ENCODE data around the gene ZSWIM5.
"Not testable (repeated sequence)": the region's sequence is repeated elsewhere in the genome, so short reads cannot be mapped to it uniquely, and the experiment has no call there.

Gene ZSWIM5

DNA sequence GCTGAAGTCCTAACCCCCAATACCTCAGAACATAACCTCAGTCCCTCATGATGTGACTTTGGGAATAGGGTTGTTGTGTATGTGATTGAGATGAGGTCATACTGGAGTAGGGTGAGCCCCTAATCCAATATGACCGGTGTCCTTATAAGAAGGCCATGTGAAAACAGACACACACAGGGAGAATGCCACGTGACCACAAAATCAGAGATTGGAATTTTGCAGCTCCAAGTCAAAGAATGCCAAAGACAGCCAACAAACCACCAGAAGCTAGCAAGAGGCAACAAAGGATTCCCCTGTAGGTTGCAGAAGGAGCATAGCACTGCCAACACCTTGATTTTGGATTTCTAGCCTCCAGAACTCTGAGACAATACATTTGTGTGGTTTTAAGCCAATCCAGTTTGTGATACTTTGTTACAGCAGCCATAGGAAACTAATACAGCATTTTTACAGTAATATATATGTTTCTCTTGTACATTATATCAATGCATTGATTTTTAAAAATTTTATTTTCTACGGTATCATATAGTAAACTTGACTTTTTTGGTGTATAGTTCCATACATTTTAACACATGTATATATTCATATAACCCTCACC is 5.4 kb downstream of the ZSWIM5 start:
- DNase-seq, result no peak

GRCh38 chr1:45200435-45200834 is 6.0 kb downstream of the ZSWIM5 start:
- no peak for DNase-seq

DNA sequence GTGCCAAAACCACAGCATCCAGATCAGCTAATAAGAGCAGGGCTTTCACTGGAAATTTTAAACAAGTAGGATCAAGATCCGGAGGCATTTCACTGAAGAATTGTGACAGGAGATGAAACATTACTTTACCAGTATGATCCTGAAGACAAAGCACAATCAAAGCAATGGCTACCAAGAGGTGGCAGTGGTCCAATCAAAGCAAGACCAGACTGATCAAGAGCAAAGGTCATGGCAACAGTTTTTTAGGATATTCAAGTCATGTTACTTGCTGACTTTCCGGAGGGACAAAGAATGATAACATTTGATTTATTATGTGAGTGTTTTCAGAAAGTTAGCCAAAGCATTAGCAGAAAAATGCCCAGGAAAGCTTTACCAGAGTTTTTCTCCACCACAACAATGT is 8.2 kb downstream of the ZSWIM5 start:
- no peak for DNase-seq

- no peak for DNase-seq
Measured at GRCh38 chr1:45196863-45197262, 9.5 kb downstream of the ZSWIM5 start.

- no peak for DNase-seq
Measured at GRCh38 chr1:45191418-45191783, 15.0 kb downstream of the ZSWIM5 start.

DNA sequence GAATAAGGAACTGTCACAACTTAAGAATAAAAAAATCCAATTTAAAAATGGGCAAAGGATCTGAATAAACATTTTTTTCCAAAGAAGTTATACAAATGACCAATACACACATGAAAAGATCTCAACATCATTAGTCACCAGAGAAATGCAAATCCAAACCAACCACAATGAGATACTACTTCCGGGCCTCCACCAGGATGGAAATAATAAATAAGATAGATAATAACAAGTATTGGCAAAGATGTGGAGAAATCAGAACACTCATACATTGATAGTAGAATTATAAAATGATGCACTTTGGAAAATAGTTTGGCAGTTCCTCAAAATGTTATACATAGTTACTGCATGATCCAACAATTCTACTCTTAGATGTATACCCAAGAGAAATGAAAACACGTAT is 18.7 kb downstream of the ZSWIM5 start:
- no peak for DNase-seq

GRCh38 chr1:45179918-45180519 is 26.4 kb downstream of the ZSWIM5 start:
- DNase-seq, result not testable (repeated sequence)

- DNase-seq, result no peak
Measured at GRCh38 chr1:45177452-45177851, 29.0 kb downstream of the ZSWIM5 start.

DNA sequence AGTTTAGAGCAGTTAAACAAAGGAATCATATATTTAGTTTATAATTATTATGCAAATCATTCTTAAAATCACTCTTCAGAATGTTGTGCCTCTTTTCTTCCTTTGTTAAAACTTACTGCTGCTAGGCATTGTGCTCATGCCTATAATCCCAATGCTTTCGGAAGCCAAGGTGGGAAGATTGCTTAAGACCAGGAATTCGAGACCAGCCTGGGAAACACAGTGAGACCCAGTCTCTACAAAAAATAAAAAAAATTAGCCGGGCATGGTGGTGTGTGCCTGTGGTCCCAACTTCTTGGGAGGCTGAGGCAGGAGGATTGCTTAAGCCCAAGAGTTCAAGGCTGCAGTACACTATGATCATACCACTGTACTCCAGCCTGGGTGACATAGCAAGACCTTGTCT is 33.6 kb downstream of the ZSWIM5 start:
- no peak for DNase-seq

- DNase-seq, result no peak
Measured at GRCh38 chr1:45172005-45172404, 34.4 kb downstream of the ZSWIM5 start.

DNA sequence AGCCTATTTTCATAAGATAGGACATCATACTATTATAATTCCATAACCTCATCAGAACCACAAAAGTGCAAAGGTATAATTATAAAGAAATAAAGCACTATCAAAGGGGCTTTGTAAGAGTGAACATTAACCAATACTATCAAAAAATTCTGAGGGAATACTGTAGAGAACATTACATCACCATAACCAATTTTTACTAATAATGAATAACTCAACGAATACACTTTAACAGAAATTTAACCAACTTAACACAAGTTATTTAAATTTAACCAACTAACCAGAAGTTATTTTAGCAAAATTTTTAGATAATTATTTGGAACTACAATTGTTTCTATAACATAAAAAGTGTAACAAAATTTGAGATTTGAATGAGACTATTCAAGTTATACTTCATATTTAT is 34.8 kb downstream of the ZSWIM5 start:
- no peak for DNase-seq

DNA sequence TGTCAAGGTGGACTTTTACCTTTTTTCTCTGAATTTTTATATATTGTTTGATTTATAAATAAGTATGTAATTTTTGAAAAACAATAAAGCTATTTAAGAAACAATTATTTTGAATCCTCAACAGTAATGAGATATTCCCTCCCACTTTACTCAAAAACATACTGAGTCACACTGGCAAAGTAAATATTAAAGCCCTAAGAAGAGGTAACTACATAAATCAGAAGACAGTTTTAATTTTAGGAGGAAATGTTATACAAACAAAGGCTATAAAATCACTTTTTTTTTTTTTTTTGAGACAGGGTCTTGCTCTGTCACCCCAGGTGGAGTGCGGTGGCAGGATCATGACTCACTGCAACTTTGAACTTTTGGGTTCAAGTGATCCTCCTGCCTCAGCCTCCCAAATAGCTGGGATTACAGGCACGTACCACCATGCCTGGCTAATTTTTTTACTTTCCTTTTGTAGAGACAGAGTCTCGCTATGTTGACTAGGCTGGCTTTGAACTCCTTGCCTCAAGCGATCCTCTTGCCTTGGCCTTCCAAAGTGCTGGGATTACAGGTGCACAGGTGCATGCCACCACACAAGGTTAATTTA is 36.2 kb downstream of the ZSWIM5 start:
- no peak for DNase-seq

GRCh38 chr1:45167947-45168346 is 38.5 kb downstream of the ZSWIM5 start:
- DNase-seq, result not testable (repeated sequence)

DNA sequence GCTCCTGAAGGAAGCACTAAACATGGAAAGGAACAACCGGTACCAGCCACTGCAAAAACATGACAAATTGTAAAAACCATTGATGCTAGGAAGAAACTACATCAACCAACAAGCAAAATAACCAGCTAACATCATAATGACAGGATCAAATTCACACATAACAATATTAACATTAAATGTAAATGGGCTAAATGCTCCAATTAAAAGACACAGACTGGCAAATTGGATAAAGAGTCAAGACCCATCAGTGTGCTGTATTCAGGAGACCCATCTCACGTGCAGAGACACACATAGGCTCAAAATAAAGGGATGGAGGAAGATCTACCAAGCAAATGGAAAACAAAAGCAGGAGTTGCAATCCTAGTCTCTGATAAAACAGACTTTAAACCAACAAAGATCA is 42.1 kb downstream of the ZSWIM5 start:
- not testable (repeated sequence) for DNase-seq

GRCh38 chr1:45163111-45163510 is 43.3 kb downstream of the ZSWIM5 start:
- not testable (repeated sequence) for DNase-seq

GRCh38 chr1:45162041-45163035 is 44.1 kb downstream of the ZSWIM5 start:
- not testable (repeated sequence) for DNase-seq

GRCh38 chr1:45155957-45156356 is 50.4 kb downstream of the ZSWIM5 start:
- no peak for DNase-seq

- no peak for DNase-seq
Measured at GRCh38 chr1:45155423-45155822, 51.0 kb downstream of the ZSWIM5 start.

GRCh38 chr1:45152126-45152525 is 54.3 kb downstream of the ZSWIM5 start:
- DNase-seq, result no peak

- DNase-seq, result no peak
Measured at GRCh38 chr1:45148209-45148825, 58.1 kb downstream of the ZSWIM5 start.

GRCh38 chr1:45146833-45147232 is 59.6 kb downstream of the ZSWIM5 start:
- DNase-seq, result no peak

- no peak for DNase-seq
Measured at GRCh38 chr1:45141247-45142003, 65.0 kb downstream of the ZSWIM5 start.

Measured in NCI-H1092 (cell line).